ENCODE data around the gene ZG16. TPM values are rescaled to one million over a fixed set of nuclear protein-coding genes. Genes with fewer than 3 reads are reported as not detected.

Gene ZG16
- total RNA-seq, 1 experiment from 2014 or later = not detected

DNA sequence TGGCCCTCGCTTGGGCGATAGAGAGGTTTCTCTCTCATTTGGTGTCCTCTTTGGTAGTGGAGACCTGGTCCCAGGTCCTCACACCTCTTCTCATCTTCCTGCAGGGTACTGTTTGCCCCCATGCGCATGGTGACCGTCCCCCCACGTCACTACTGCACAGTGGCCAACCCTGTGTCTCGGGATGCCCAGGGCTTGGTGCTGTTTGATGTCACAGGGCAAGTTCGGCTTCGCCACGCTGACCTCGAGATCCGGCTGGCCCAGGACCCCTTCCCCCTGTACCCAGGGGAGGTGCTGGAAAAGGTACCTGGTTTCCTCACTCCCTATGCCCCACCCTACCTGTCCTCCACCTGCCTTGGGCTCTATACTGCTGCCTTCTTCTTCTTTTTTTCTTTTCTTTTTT, 52.7 kb downstream of the ZG16 start:
- DNase-seq = no peak
- Histone ChIP-seq H3K27me3 (ENCODE audit: control insufficient read depth, insufficient read depth, low read length) (no peaks in the 10 kb centered on the region), H3K4me3 (ENCODE audit: insufficient read depth, low read depth, low read length) (no peak overlapping the region), H3K36me3 (replicated peaks; ENCODE audit: control insufficient read depth, insufficient read depth, low read length) (no peaks in the 10 kb centered on the region)

DNA sequence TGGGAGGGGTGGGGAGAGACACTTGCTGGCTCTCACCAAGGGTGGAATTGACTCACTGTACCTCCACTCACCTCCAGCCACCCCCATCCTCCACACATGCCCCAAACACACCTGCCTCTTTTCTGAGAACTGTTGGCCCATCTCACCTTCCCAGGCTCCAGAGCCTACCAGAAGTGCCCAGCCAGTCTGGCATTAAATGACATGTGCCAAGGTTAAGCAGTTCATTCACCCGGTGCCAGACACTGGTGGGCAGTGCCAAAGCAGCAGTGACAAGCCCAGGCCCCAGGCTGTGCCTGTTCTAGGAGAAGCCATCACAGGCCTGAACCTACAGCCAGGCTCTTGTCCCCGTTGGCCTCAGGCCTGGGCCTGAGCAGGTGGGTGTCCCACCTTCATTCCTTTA, 53.4 kb downstream of the ZG16 start:
- H3K27me3 ChIP-seq (ENCODE audit: control insufficient read depth, insufficient read depth, low read length) = no peaks in the 10 kb centered on the region
- H3K4me3 ChIP-seq (ENCODE audit: insufficient read depth, low read depth, low read length) = no peak overlapping the region
- H3K36me3 ChIP-seq (replicated peaks; ENCODE audit: control insufficient read depth, insufficient read depth, low read length) = no peaks in the 10 kb centered on the region
- DNase-seq = no peak

Other genes starting within 250 kb of the ZG16 start
- gene SPN, start 115.0 kb upstream of the ZG16 start, total RNA-seq (2014; rRNA removed; shearing (Covaris generic)) = 0.48 and 0.59 TPM in 2 replicates
- 165 and 173 TPM in 2 replicates for gene QPRT, start 99.1 kb upstream of the ZG16 start, total RNA-seq (2014; rRNA removed; shearing (Covaris generic))
- gene C16orf54, start 32.3 kb upstream of the ZG16 start, total RNA-seq (2014; rRNA removed; shearing (Covaris generic)) = not detected in 2 replicates
- gene KIF22, start 12.5 kb downstream of the ZG16 start, total RNA-seq (2014; rRNA removed; shearing (Covaris generic)) = 202 and 205 TPM in 2 replicates
- 496 and 509 TPM in 2 replicates for gene MAZ, start 28.3 kb downstream of the ZG16 start, total RNA-seq (2014; rRNA removed; shearing (Covaris generic))
- gene PRRT2, start 33.9 kb downstream of the ZG16 start, total RNA-seq (2014; rRNA removed; shearing (Covaris generic)) = 1.8 and 5.6 TPM in 2 replicates
- 62.1 and 67.1 TPM in 2 replicates for gene PAGR1, start 37.9 kb downstream of the ZG16 start, total RNA-seq (2014; rRNA removed; shearing (Covaris generic))
- gene MVP, start 42.2 kb downstream of the ZG16 start, total RNA-seq (2014; rRNA removed; shearing (Covaris generic)) = 7.0 and 22.0 TPM in 2 replicates
- gene CDIPT, start 85.0 kb downstream of the ZG16 start, total RNA-seq (2014; rRNA removed; shearing (Covaris generic)) = 91.3 and 97.6 TPM in 2 replicates
- 47.3 and 59.0 TPM in 2 replicates for gene SEZ6L2, start 121.3 kb downstream of the ZG16 start, total RNA-seq (2014; rRNA removed; shearing (Covaris generic))
- 24.4 and 24.6 TPM in 2 replicates for gene ASPHD1, start 122.2 kb downstream of the ZG16 start, total RNA-seq (2014; rRNA removed; shearing (Covaris generic))
- gene KCTD13, start 148.0 kb downstream of the ZG16 start, total RNA-seq (2014; rRNA removed; shearing (Covaris generic)) = 8.3 and 9.1 TPM in 2 replicates
- 88.0 and 97.6 TPM in 2 replicates for gene TMEM219, start 183.8 kb downstream of the ZG16 start, total RNA-seq (2014; rRNA removed; shearing (Covaris generic))
- 39.9 and 41.3 TPM in 2 replicates for gene TAOK2, start 195.6 kb downstream of the ZG16 start, total RNA-seq (2014; rRNA removed; shearing (Covaris generic))
- gene HIRIP3, start 217.4 kb downstream of the ZG16 start, total RNA-seq (2014; rRNA removed; shearing (Covaris generic)) = 19.0 and 20.5 TPM in 2 replicates
- gene INO80E, start 218.0 kb downstream of the ZG16 start, total RNA-seq (2014; rRNA removed; shearing (Covaris generic)) = 58.7 and 91.9 TPM in 2 replicates
- gene DOC2A, start 232.8 kb downstream of the ZG16 start, total RNA-seq (2014; rRNA removed; shearing (Covaris generic)) = 4.1 and 5.3 TPM in 2 replicates
- not detected in 2 replicates for gene C16orf92, start 244.9 kb downstream of the ZG16 start, total RNA-seq (2014; rRNA removed; shearing (Covaris generic))

Measured in H7 (cell line).